Lower leg skin (tissue), 3 donors: ENCODE data around the gene DOCK3.
A peak's percentile ranks its signal among the peaks of the same experiment; 100 is the strongest.

ENCODE experiments used
- CTCF ChIP-seq, 3 donors: fragments of 450-650 bp; IDR thresholded peaks; one replicate each; pipeline ENCODE4 v1.5.1; 2016; ENCODE audit warnings: antibody characterized with exemption in 3 of 3, mild to moderate bottlenecking in 3 of 3, moderate library complexity in 2 of 3
- POLR2A ChIP-seq, 2 donors: fragments of 450-650 bp; IDR thresholded peaks; one replicate each; pipeline ENCODE4 v1.6.1; 2016 to 2017; ENCODE audit warnings: antibody characterized with exemption in 2 of 2, mild to moderate bottlenecking in 1 of 2, moderate library complexity in 1 of 2

GRCh38 chr3:51384726-51385473, 710.2 kb downstream of the DOCK3 start, which contains the start of gene MANF:
- TF ChIP-seq POLR2A (IDR thresholded peaks at IDR 0.05) (no peak), CTCF (IDR thresholded peaks at IDR 0.05) (peak in 1 of 3 donors; percentile 6)
